ENCODE results near the gene YEATS2.

DNA sequence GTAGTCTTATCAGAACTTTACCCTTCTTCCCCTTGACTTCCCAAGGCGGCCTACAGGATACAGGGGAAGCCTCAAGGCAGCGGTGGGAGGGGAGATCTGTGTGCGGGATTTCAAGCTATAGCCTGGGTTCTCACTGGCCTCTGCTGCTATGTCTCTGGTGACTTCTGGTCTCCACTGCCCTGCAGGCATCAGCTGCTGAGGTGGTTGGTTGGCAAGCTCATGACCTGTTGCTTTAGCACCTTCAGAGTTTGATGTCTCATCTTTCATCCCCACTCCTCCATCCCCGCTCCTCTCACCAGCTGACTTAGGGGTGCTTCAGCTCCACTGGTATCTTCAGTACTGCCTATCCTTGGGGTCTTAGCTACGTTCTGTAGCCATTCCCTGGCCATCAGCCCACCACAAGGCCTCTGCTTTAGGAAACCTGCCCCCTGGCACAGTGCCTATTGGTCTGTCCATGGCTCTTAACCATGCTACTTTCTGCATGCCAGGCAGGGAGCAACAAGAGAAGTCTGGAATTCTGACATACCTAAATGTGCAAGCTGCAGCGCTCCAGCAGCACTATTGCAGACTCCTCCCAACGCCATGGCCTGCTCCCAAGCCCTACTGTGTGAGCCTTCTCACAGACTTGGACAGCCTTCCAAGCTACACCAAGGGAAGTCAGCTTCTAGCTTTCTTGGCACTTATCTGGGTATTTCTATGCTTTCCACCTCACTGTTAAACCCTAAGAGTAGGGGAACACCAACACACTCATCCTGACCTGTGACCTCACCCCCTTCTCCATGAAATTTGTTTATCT, 1.8 kb upstream of the YEATS2 start:
- TF ChIP-seq, protein P1, sequence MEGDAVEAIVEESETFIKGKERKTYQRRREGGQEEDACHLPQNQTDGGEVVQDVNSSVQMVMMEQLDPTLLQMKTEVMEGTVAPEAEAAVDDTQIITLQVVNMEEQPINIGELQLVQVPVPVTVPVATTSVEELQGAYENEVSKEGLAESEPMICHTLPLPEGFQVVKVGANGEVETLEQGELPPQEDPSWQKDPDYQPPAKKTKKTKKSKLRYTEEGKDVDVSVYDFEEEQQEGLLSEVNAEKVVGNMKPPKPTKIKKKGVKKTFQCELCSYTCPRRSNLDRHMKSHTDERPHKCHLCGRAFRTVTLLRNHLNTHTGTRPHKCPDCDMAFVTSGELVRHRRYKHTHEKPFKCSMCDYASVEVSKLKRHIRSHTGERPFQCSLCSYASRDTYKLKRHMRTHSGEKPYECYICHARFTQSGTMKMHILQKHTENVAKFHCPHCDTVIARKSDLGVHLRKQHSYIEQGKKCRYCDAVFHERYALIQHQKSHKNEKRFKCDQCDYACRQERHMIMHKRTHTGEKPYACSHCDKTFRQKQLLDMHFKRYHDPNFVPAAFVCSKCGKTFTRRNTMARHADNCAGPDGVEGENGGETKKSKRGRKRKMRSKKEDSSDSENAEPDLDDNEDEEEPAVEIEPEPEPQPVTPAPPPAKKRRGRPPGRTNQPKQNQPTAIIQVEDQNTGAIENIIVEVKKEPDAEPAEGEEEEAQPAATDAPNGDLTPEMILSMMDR (conservative IDR thresholded peaks at IDR 0.05; ENCODE audit: low read length) = no peak
- TF ChIP-seq EZH2phosphoT487 (IDR thresholded peaks at IDR 0.05; ENCODE audit: borderline replicate concordance, low read depth, low read length) = no peak

All from OCI-LY7 (cell line).